Measurements from ENCODE around the gene RTP3. TPM values are rescaled to one million over a fixed set of nuclear protein-coding genes. Genes with fewer than 3 reads are reported as not detected.
A peak's percentile ranks its signal among the peaks of the same experiment; 100 is the strongest.

Gene RTP3
- total RNA-seq, 2 donors from 2014 or later: not detected

DNA sequence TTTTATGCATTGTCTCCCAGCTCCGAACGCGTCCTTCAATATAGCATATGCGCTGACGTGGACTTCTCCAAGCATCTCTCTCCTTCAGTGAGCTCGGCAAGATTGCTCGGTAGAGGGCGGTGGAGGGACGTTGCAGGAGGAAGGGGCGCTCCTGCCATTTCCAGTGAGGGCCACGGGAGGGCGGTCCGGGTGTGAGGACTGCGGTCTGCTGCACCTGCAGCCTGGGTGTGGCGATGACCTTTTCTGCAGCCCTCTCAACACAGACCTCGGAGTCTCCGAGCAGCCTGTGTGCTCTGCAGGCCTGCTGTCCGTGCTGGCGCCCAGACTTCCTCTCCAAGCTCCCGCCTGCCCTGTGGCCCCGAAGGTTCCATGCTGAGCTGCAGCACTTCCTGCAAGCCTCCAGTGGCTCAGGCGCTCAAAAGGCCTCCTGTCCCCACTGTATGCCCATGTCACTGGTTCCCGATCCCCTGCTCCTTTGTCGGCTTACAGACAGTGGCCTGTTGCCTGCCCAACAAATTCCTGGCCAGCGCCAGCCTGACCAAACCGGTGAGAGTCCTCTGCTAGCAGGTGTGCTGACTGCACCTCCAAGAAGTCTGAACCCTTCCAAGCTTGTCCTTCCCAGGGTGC lies 8.9 kb upstream of the RTP3 start:
- H3K4me1 ChIP-seq: no peaks in the 10 kb centered on the region
- TF ChIP-seq CTCF (IDR thresholded peaks at IDR 0.05): peak; percentile 97
- intact Hi-C loops (cut with DNase I): loop anchor here (2.0 to 5.0 kb wide), 2 partner anchors 68 to 142 kb away; no protein-coding TSS in a partner anchor
- no peaks in the 10 kb centered on the region for H3K36me3 ChIP-seq
- DNase-seq: peak; percentile 97
- H3K4me3 ChIP-seq: no peak overlapping the region
- no peaks in the 10 kb centered on the region for H3K27me3 ChIP-seq
- peak overlapping the region in 1 of 2 donors; percentile 3 for H3K9ac ChIP-seq (ENCODE audit: low read depth in 2 of 2, low read length in 2 of 2)
- no peak overlapping the region for H3K27ac ChIP-seq
- no peaks in the 10 kb centered on the region for H3K9me3 ChIP-seq

DNA sequence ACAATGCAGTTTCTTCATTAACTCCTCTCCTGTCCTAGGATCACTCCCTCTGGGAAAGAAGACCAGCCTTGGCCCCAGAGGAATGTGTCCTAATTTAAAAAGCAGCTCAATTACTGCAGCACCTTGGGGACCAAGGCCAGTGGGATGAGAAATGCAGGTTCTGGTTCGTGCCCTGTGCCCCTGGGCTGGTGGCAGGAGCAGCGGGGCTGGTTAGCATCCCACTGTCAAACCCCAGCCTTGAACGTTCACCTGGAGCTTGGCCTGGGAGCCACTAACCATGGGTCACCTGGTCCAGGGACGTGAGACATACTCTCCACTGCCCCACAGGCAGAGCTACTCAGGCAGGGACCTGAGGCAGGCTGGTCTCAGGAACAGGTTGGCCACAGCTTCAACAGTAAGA lies 8.4 kb upstream of the RTP3 start:
- H3K4me3 ChIP-seq: no peak overlapping the region
- no peak for DNase-seq
- H3K9ac ChIP-seq (ENCODE audit: low read depth in 2 of 2, low read length in 2 of 2): peak overlapping the region in 1 of 2 donors; percentile 3
- no peaks in the 10 kb centered on the region for H3K9me3 ChIP-seq
- H3K4me1 ChIP-seq: no peaks in the 10 kb centered on the region
- no peak overlapping the region for H3K27ac ChIP-seq
- H3K36me3 ChIP-seq: no peaks in the 10 kb centered on the region
- H3K27me3 ChIP-seq: no peaks in the 10 kb centered on the region
- intact Hi-C loops (cut with DNase I): loop anchor here (2.0 to 5.0 kb wide), 2 partner anchors 68 to 141 kb away; no protein-coding TSS in a partner anchor
- TF ChIP-seq CTCF (IDR thresholded peaks at IDR 0.05): no peak

- no peak overlapping the region for H3K27ac ChIP-seq
- TF ChIP-seq CTCF (IDR thresholded peaks at IDR 0.05): no peak
- no peak overlapping the region for H3K9ac ChIP-seq (ENCODE audit: low read depth in 2 of 2, low read length in 2 of 2)
- DNase-seq: no peak
- H3K4me3 ChIP-seq: no peak overlapping the region
- no peaks in the 10 kb centered on the region for H3K9me3 ChIP-seq
- no peaks in the 10 kb centered on the region for H3K36me3 ChIP-seq
- H3K27me3 ChIP-seq: no peaks in the 10 kb centered on the region
- no peaks in the 10 kb centered on the region for H3K4me1 ChIP-seq
- intact Hi-C loops (cut with DNase I): loop anchor here (2.0 to 5.0 kb wide), 2 partner anchors 67 to 141 kb away; no protein-coding TSS in a partner anchor
Observed at GRCh38 chr3:46489875-46490274, 7.9 kb upstream of the RTP3 start.

GRCh38 chr3:46490338-46491084 lies 7.3 kb upstream of the RTP3 start:
- no peaks in the 10 kb centered on the region for H3K36me3 ChIP-seq
- no peaks in the 10 kb centered on the region for H3K9me3 ChIP-seq
- H3K27me3 ChIP-seq: no peaks in the 10 kb centered on the region
- intact Hi-C loops (cut with DNase I): no loop called here
- H3K27ac ChIP-seq: no peak overlapping the region
- H3K9ac ChIP-seq (ENCODE audit: low read depth in 2 of 2, low read length in 2 of 2): no peak overlapping the region
- TF ChIP-seq CTCF (IDR thresholded peaks at IDR 0.05): no peak
- no peak for DNase-seq
- H3K4me3 ChIP-seq: no peak overlapping the region
- no peaks in the 10 kb centered on the region for H3K4me1 ChIP-seq

- Histone ChIP-seq H3K9ac (ENCODE audit: low read depth in 2 of 2, low read length in 2 of 2) (no peak overlapping the region), H3K36me3 (no peaks in the 10 kb centered on the region), H3K4me3 (no peak overlapping the region), H3K9me3 (no peaks in the 10 kb centered on the region), H3K27me3 (no peaks in the 10 kb centered on the region), H3K27ac (no peak overlapping the region), H3K4me1 (no peaks in the 10 kb centered on the region)
- intact Hi-C loops (cut with DNase I): no loop called here
- no peak for DNase-seq
- TF ChIP-seq CTCF (IDR thresholded peaks at IDR 0.05): no peak
Observed at GRCh38 chr3:46491089-46492070, 6.4 kb upstream of the RTP3 start.

Data from colonic mucosa (tissue), 4 donors.